ENCODE data around the gene C9orf50. TPM values are rescaled to one million over a fixed set of nuclear protein-coding genes. Genes with fewer than 3 reads are reported as not detected.

C9orf50 gene
- total RNA-seq, 1 experiment from 2014 or later, result not detected

- WGBS (ENCODE audit: extremely low coverage, insufficient read length, low lambda C conversion rate), result no CpG with 5 or more reads among the region's 12 CpGs
- Histone ChIP-seq H4K5ac (ENCODE audit: insufficient read length, low read depth, low read length) (no peak overlapping the region), H3K56ac (ENCODE audit: insufficient read length, low read depth, low read length) (no peak overlapping the region), H3K9me3 (ENCODE audit: control insufficient read depth, low read depth, low read length) (no peaks in the 10 kb centered on the region), H3T11ph (ENCODE audit: low read length) (no peak overlapping the region), H3K4me1 (ENCODE audit: insufficient read depth, low read length) (no peaks in the 10 kb centered on the region), H3K27ac (ENCODE audit: insufficient read length, low read depth, low read length) (no peak overlapping the region), H3K79me1 (ENCODE audit: insufficient read depth, low read depth, low read length, poor library complexity, severe bottlenecking) (no peaks in the 10 kb centered on the region), H2BK120ac (ENCODE audit: low read depth, low read length, poor library complexity, severe bottlenecking) (no peak overlapping the region), H3K79me2 (ENCODE audit: insufficient read depth, low read length) (no peaks in the 10 kb centered on the region), H2BK20ac (ENCODE audit: low read depth, low read length, poor library complexity, severe bottlenecking) (no peak overlapping the region), H3K23me2 (ENCODE audit: insufficient read length, low read depth, low read length, poor library complexity, severe bottlenecking) (no peaks in the 10 kb centered on the region), H3K18ac (ENCODE audit: insufficient read length, low read depth, low read length) (no peak overlapping the region), H2BK15ac (ENCODE audit: low read depth, low read length) (no peak overlapping the region), H4K20me1 (ENCODE audit: control insufficient read depth, insufficient read depth, insufficient read length) (no peaks in the 10 kb centered on the region), H3K9ac (ENCODE audit: extremely low read depth, insufficient read length, low read length) (no peak overlapping the region), H2AFZ (ENCODE audit: low read length) (no peak overlapping the region), H2BK12ac (ENCODE audit: insufficient read length, low read depth, low read length) (no peak overlapping the region), H2AK5ac (ENCODE audit: insufficient read length, low read length) (no peak overlapping the region), H2BK5ac (ENCODE audit: insufficient read length, low read length) (no peak overlapping the region), H3K27me3 (ENCODE audit: insufficient read depth, low read length) (no peaks in the 10 kb centered on the region), H4K8ac (replicated peaks; ENCODE audit: insufficient read length, low read depth, low read length) (no peak overlapping the region), H3K4me2 (ENCODE audit: insufficient read depth, insufficient read length, low read length) (no peak overlapping the region), H3K4ac (ENCODE audit: low read depth, low read length) (no peak overlapping the region), H3K14ac (ENCODE audit: insufficient read depth, low read length) (no peak overlapping the region), H4K91ac (ENCODE audit: insufficient read length, low read depth, low read length) (no peak overlapping the region), H3K23ac (ENCODE audit: insufficient read length, low read depth, low read length) (no peak overlapping the region)
- peaks cover 0 to 7% of the 10 kb centered on the region in 2 experiments; a peak in 1 of 4 replicates for H3K4me1 Mint-ChIP-seq
- H3K27ac Mint-ChIP-seq, result peak overlapping the region in 1 of 3 experiments; percentile 32; a peak in 1 of 7 replicates
- no peak overlapping the region for H3K4me3 Mint-ChIP-seq
- no peak for TF ChIP-seq CTCF (conservative IDR thresholded peaks at IDR 0.05)
- peaks cover 0 to 3% of the 10 kb centered on the region in 2 experiments; a peak in 1 of 5 replicates for H3K9me3 Mint-ChIP-seq
- DNase-seq, result no peak
- H3K36me3 Mint-ChIP-seq (ENCODE audit: insufficient read depth in 1 of 3, low read depth in 3 of 3), result no peaks in the 10 kb centered on the region
- peaks cover 37% of the 10 kb centered on the region for H3K27me3 Mint-ChIP-seq (ENCODE audit: low read depth)
Measured at GRCh38 chr9:129656795-129657390, 36.0 kb upstream of the C9orf50 start.

All from H9 (cell line).